ENCODE measurements around the gene PLXNB2.

PLXNB2 gene

GRCh38 chr22:50284479-50284878 is 23.0 kb downstream of the PLXNB2 start:
- CTCF ChIA-PET = no interaction called here
- DNase-seq (ENCODE audit: extremely low spot score) = no peak
- TF ChIP-seq PKNOX1 (IDR thresholded peaks at IDR 0.05) = no peak
- TF ChIP-seq BHLHE40 (IDR thresholded peaks at IDR 0.05; ENCODE audit: borderline replicate concordance) = no peak
- TF ChIP-seq SP1 (IDR thresholded peaks at IDR 0.05) = no peak
- no peak for TF ChIP-seq LEF1 (IDR thresholded peaks at IDR 0.05; ENCODE audit: borderline replicate concordance)
- TF ChIP-seq ARNT (IDR thresholded peaks at IDR 0.05) = no peak
- TF ChIP-seq FOXK2 (IDR thresholded peaks at IDR 0.05) = no peak
- TF ChIP-seq TARDBP (IDR thresholded peaks at IDR 0.05) = no peak
- no peak for TF ChIP-seq HDGF (IDR thresholded peaks at IDR 0.05; ENCODE audit: borderline replicate concordance)
- TF ChIP-seq ELF4 (IDR thresholded peaks at IDR 0.05) = no peak
- no peak for TF ChIP-seq ZNF384 (IDR thresholded peaks at IDR 0.05)
- TF ChIP-seq L3MBTL2 (conservative IDR thresholded peaks at IDR 0.05) = no peak
- POLR2A ChIA-PET = no interaction called here

DNA sequence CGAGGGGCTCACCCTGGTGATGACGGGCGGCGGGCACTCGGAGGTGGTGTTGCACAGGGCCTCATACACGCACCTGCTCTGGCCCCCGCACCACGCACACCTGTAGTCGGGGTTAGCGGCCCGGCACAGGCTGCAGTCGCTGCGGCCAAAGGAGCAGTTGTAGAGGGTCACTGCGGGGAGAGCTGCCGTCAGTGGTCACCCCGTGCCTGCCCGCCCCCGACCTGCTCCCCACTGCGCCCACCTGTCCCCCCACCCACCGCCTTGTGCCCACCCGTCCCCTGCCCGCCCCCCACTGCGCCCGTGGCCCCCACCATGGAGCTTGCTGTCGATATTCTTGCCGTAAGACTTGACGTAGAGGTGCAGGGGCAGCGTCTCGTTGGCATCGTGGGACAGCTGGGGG is 23.6 kb downstream of the PLXNB2 start:
- TF ChIP-seq ELF4 (IDR thresholded peaks at IDR 0.05) (no peak), PKNOX1 (IDR thresholded peaks at IDR 0.05) (no peak), NFRKB (IDR thresholded peaks at IDR 0.05) (no peak), FOXM1 (IDR thresholded peaks at IDR 0.05; ENCODE audit: borderline replicate concordance) (no peak), LEF1 (IDR thresholded peaks at IDR 0.05; ENCODE audit: borderline replicate concordance) (no peak), SP1 (IDR thresholded peaks at IDR 0.05) (no peak), SUZ12 (IDR thresholded peaks at IDR 0.05) (no peak), CTBP1 (IDR thresholded peaks at IDR 0.05; ENCODE audit: borderline replicate concordance) (no peak), ARNT (IDR thresholded peaks at IDR 0.05) (no peak), FOXK2 (IDR thresholded peaks at IDR 0.05) (no peak), HDGF (IDR thresholded peaks at IDR 0.05; ENCODE audit: borderline replicate concordance) (no peak), TARDBP (IDR thresholded peaks at IDR 0.05) (no peak), ZNF384 (IDR thresholded peaks at IDR 0.05) (no peak)
- ChIA-PET CTCF (no interaction called here), POLR2A (no interaction called here)
- DNase-seq (ENCODE audit: extremely low spot score) = no peak

DNA sequence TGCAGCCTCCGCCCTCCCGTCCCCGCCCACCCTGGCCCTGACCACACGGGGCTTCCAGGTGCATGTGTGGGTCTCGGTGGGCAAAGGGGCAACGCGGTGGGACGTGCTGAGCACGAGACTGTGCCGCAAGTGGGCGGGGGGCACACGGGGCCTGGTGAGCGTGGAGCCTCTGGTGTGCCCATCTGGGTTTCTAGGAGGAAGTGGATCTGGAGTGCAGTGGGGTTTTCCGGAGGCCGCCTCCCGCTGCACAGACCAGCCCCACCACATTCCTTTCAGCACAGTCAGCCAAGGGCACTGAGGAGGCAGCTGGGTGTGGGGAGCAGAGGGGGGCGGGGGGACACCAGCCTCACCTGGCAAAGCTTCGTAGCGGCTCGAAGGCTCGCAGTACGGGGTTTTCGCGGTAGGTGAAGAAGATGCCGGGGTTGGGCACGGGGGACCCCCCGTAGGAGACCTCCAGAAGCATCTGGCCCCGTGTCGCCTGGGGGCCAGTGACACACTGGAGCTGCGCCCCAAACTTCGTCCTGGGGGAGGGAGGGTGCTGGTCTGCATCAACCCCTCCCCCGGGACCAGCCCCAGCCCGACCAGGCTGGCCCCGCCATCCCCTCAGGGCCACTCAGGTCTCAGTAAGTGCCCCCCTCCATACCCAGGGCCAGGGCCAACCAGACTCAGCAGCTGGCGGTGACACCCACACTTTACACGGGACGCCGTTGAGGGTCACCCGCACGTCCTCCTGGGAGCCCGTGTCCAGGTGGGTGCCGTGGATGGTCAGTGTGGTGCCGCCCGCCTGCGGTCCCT is 24.9 kb downstream of the PLXNB2 start:
- no peak for TF ChIP-seq PKNOX1 (IDR thresholded peaks at IDR 0.05)
- no peak for TF ChIP-seq HDGF (IDR thresholded peaks at IDR 0.05; ENCODE audit: borderline replicate concordance)
- TF ChIP-seq NFRKB (IDR thresholded peaks at IDR 0.05) = no peak
- no peak for TF ChIP-seq ARNT (IDR thresholded peaks at IDR 0.05)
- no peak for TF ChIP-seq CTBP1 (IDR thresholded peaks at IDR 0.05; ENCODE audit: borderline replicate concordance)
- no peak for TF ChIP-seq ZNF384 (IDR thresholded peaks at IDR 0.05)
- no peak for TF ChIP-seq FOXM1 (IDR thresholded peaks at IDR 0.05; ENCODE audit: borderline replicate concordance)
- no peak for TF ChIP-seq TARDBP (IDR thresholded peaks at IDR 0.05)
- TF ChIP-seq L3MBTL2 (conservative IDR thresholded peaks at IDR 0.05) = no peak
- no peak for TF ChIP-seq SP1 (IDR thresholded peaks at IDR 0.05)
- TF ChIP-seq LEF1 (IDR thresholded peaks at IDR 0.05; ENCODE audit: borderline replicate concordance) = no peak
- no peak for TF ChIP-seq ELF4 (IDR thresholded peaks at IDR 0.05)
- TF ChIP-seq SUZ12 (IDR thresholded peaks at IDR 0.05) = no peak
- TF ChIP-seq FOXK2 (IDR thresholded peaks at IDR 0.05) = no peak
- TF ChIP-seq FOXA1 (IDR thresholded peaks at IDR 0.05) = no peak
- TF ChIP-seq BHLHE40 (IDR thresholded peaks at IDR 0.05; ENCODE audit: borderline replicate concordance) = no peak
- DNase-seq (ENCODE audit: extremely low spot score) = no peak
- POLR2A ChIA-PET = no interaction called here
- CTCF ChIA-PET = no interaction called here

- POLR2A ChIA-PET = no interaction called here
- CTCF ChIA-PET = interaction anchor here (0.7 kb wide), 1 partner anchor 370 kb away, joined by 3 read pairs; no protein-coding TSS in a partner anchor
- no peak for DNase-seq (ENCODE audit: extremely low spot score)
- TF ChIP-seq ARNT (IDR thresholded peaks at IDR 0.05) (no peak), ZNF384 (IDR thresholded peaks at IDR 0.05) (no peak), HDGF (IDR thresholded peaks at IDR 0.05; ENCODE audit: borderline replicate concordance) (no peak), CTBP1 (IDR thresholded peaks at IDR 0.05; ENCODE audit: borderline replicate concordance) (no peak), FOXM1 (IDR thresholded peaks at IDR 0.05; ENCODE audit: borderline replicate concordance) (no peak), L3MBTL2 (conservative IDR thresholded peaks at IDR 0.05) (no peak), NFRKB (IDR thresholded peaks at IDR 0.05) (no peak), SP1 (IDR thresholded peaks at IDR 0.05) (no peak), LEF1 (IDR thresholded peaks at IDR 0.05; ENCODE audit: borderline replicate concordance) (no peak), ELF4 (IDR thresholded peaks at IDR 0.05) (no peak), PKNOX1 (IDR thresholded peaks at IDR 0.05) (no peak), FOXK2 (IDR thresholded peaks at IDR 0.05) (no peak), FOXA1 (IDR thresholded peaks at IDR 0.05) (no peak), TARDBP (IDR thresholded peaks at IDR 0.05) (no peak), BHLHE40 (IDR thresholded peaks at IDR 0.05; ENCODE audit: borderline replicate concordance) (no peak), SUZ12 (IDR thresholded peaks at IDR 0.05) (no peak)
Measured at GRCh38 chr22:50281957-50282356, 25.5 kb downstream of the PLXNB2 start.

DNA sequence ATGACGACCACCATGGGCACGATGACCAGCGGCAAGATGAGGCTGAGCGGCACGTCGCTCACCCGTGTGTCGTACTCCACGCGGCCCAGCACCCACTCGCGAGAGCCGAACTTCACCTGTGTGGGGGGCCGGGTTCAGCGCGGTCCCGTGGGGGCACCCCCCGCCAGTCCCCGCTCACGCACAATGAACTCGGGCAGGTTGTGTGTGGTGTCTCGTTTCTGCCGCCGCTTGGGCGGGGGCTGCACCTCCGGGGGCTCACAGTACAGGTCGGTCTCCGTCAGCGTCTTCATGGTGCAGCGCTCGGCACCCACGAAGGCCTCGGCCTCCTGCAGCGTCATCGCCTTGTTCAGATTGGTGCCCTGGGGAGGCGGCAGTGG is 26.1 kb downstream of the PLXNB2 start:
- ChIA-PET CTCF (interaction anchor here (0.7 kb wide), 1 partner anchor 371 kb away, joined by 3 read pairs; no protein-coding TSS in a partner anchor), POLR2A (no interaction called here)
- no peak for DNase-seq (ENCODE audit: extremely low spot score)
- no peak for TF ChIP-seq NFRKB (IDR thresholded peaks at IDR 0.05)
- no peak for TF ChIP-seq L3MBTL2 (conservative IDR thresholded peaks at IDR 0.05)
- no peak for TF ChIP-seq TARDBP (IDR thresholded peaks at IDR 0.05)
- no peak for TF ChIP-seq LEF1 (IDR thresholded peaks at IDR 0.05; ENCODE audit: borderline replicate concordance)
- TF ChIP-seq BHLHE40 (IDR thresholded peaks at IDR 0.05; ENCODE audit: borderline replicate concordance) = no peak
- TF ChIP-seq PKNOX1 (IDR thresholded peaks at IDR 0.05) = no peak
- no peak for TF ChIP-seq SP1 (IDR thresholded peaks at IDR 0.05)
- no peak for TF ChIP-seq CTBP1 (IDR thresholded peaks at IDR 0.05; ENCODE audit: borderline replicate concordance)
- TF ChIP-seq FOXA1 (IDR thresholded peaks at IDR 0.05) = no peak
- no peak for TF ChIP-seq ZNF384 (IDR thresholded peaks at IDR 0.05)
- no peak for TF ChIP-seq HDGF (IDR thresholded peaks at IDR 0.05; ENCODE audit: borderline replicate concordance)
- no peak for TF ChIP-seq ELF4 (IDR thresholded peaks at IDR 0.05)
